GM23338 (cell line): ENCODE data around the gene CPLANE2. TPM values are rescaled to one million over a fixed set of nuclear protein-coding genes. Genes with fewer than 3 reads are reported as not detected.

ENCODE experiments used
- ATAC-seq: fragments of 200-7000 bp; cut with Tn5 transposase; 3 replicates; pipeline ENCODE4 v1.9.1; 2020
- DNase-seq: peaks from one replicate; pipeline ENCODE4 v3.0.0-alpha.2; 2015; ENCODE audit warnings: low spot score
- H2AFZ ChIP-seq: fragments of 200-600 bp; sonication (generic); 2 replicates; pipeline ENCODE4 v1.8.0; 2016; ENCODE audit warnings: antibody characterized with exemption, mild to moderate bottlenecking, moderate library complexity
- H3F3A ChIP-seq: fragments of 200-600 bp; sonication (generic); replicated peaks from 2 replicates; pipeline ENCODE4 v1.8.0; 2017; ENCODE audit warnings: antibody characterized with exemption, mixed run types, low read depth
- H3K27ac ChIP-seq: fragments of 200-600 bp; sonication (generic); 2 replicates; pipeline ENCODE4 v1.6.1; 2016; ENCODE audit warnings: low read depth
- H3K27me3 ChIP-seq: fragments of 200-600 bp; sonication (generic); 2 replicates; pipeline ENCODE4 v1.8.0; 2016; ENCODE audit warnings: mild to moderate bottlenecking, mixed run types, moderate library complexity; ENCODE audit not compliant: insufficient read depth
- H3K36me3 ChIP-seq: fragments of 200-600 bp; sonication (generic); 2 replicates; pipeline ENCODE4 v1.8.0; 2016; ENCODE audit warnings: mild to moderate bottlenecking; ENCODE audit not compliant: insufficient read depth
- H3K4me1 ChIP-seq: fragments of 200-600 bp; sonication (generic); 2 replicates; pipeline ENCODE4 v1.8.0; 2016; ENCODE audit warnings: mild to moderate bottlenecking, moderate library complexity; ENCODE audit not compliant: insufficient read depth
- H3K4me2 ChIP-seq: fragments of 200-600 bp; sonication (generic); 2 replicates; pipeline ENCODE4 v1.7.1; 2017; ENCODE audit warnings: mixed run types
- H3K4me3 ChIP-seq: fragments of 200-600 bp; sonication (generic); 2 replicates; pipeline ENCODE4 v1.6.1; 2016; ENCODE audit warnings: mixed run types
- H3K79me2 ChIP-seq: fragments of 200-600 bp; sonication (generic); replicated peaks from 2 replicates; pipeline ENCODE4 v1.8.0; 2017; ENCODE audit warnings: mild to moderate bottlenecking; ENCODE audit not compliant: insufficient read depth
- H3K9me2 ChIP-seq: fragments of 200-600 bp; sonication (generic); 2 replicates; pipeline ENCODE4 v1.8.0; 2017; ENCODE audit not compliant: insufficient read depth
- H4K20me1 ChIP-seq: fragments of 200-600 bp; sonication (generic); replicated peaks from 2 replicates; pipeline ENCODE4 v1.8.0; 2017; ENCODE audit warnings: mild to moderate bottlenecking; ENCODE audit not compliant: insufficient read depth
- H3K27ac Mint-ChIP-seq: 2 replicates; pipeline ENCODE4 v1.8.0; 2020; ENCODE audit warnings: inconsistent platforms, mild to moderate bottlenecking, moderate library complexity, mixed read lengths
- H3K27me3 Mint-ChIP-seq: 3 replicates; pipeline ENCODE4 v1.8.0; 2022; ENCODE audit warnings: low read depth, mild to moderate bottlenecking, moderate library complexity, mixed read lengths, inconsistent platforms; ENCODE audit not compliant: insufficient read depth, poor library complexity
- H3K36me3 Mint-ChIP-seq: 3 replicates; pipeline ENCODE4 v1.8.0; 2021; ENCODE audit warnings: low read depth, mild to moderate bottlenecking, inconsistent platforms, moderate library complexity, mixed read lengths
- H3K4me1 Mint-ChIP-seq: 3 replicates; pipeline ENCODE4 v1.8.0; 2020; ENCODE audit warnings: mild to moderate bottlenecking, inconsistent platforms, mixed read lengths
- H3K4me3 Mint-ChIP-seq: 3 replicates; pipeline ENCODE4 v1.8.0; 2021; ENCODE audit warnings: moderate library complexity, mild to moderate bottlenecking, inconsistent platforms, mixed read lengths
- H3K9me3 Mint-ChIP-seq: 3 replicates; pipeline ENCODE4 v1.8.0; 2020; ENCODE audit warnings: moderate library complexity, mild to moderate bottlenecking, inconsistent platforms, mixed read lengths
- CREB1 ChIP-seq: fragments of 250-450 bp; sonication (Bioruptor Pico); IDR thresholded peaks from 2 replicates; pipeline ENCODE4 v1.5.0; 2020; ENCODE audit warnings: low read depth, mild to moderate bottlenecking, moderate library complexity
- CTCF ChIP-seq, 2 experiments: fragments of 200-600 bp in 1 of 2; sonication (generic) in 1 of 2; conservative IDR thresholded peaks; 2 replicates each; pipeline versions ENCODE4 v1.5.1 to v1.6.1; 2016 to 2017; ENCODE audit warnings: antibody characterized with exemption in 2 of 2, low read depth in 2 of 2, mild to moderate bottlenecking in 2 of 2, moderate library complexity in 1 of 2
- ETS1 ChIP-seq: IDR thresholded peaks from 2 replicates; pipeline ENCODE4 v1.6.1; 2016; ENCODE audit warnings: antibody characterized with exemption
- EZH2 ChIP-seq: fragments of 200-600 bp; sonication (generic); IDR thresholded peaks from one replicate; pipeline ENCODE4 v1.8.0; 2017; ENCODE audit warnings: antibody characterized with exemption, mild to moderate bottlenecking, low read depth; ENCODE audit not compliant: unreplicated experiment
- EZH2phosphoT487 ChIP-seq: fragments of 200-600 bp; sonication (generic); IDR thresholded peaks from one replicate; pipeline ENCODE4 v1.8.1; 2018; ENCODE audit warnings: antibody characterized with exemption; ENCODE audit not compliant: unreplicated experiment
- JUNB ChIP-seq: IDR thresholded peaks from one replicate; pipeline ENCODE4 v1.6.1; 2016; ENCODE audit warnings: antibody characterized with exemption; ENCODE audit not compliant: unreplicated experiment
- NANOG ChIP-seq: IDR thresholded peaks from 2 replicates; pipeline ENCODE4 v1.6.1; 2016; ENCODE audit warnings: antibody characterized with exemption, borderline replicate concordance
- STAT1 ChIP-seq: IDR thresholded peaks from one replicate; pipeline ENCODE4 v1.6.1; 2016; ENCODE audit warnings: antibody characterized with exemption; ENCODE audit not compliant: unreplicated experiment
- ZNF114 ChIP-seq: fragments of 250-450 bp; sonication (Bioruptor Pico); IDR thresholded peaks from 2 replicates; pipeline ENCODE4 v1.5.0; 2020; ENCODE audit warnings: mild to moderate bottlenecking, moderate library complexity
- ZNF331 ChIP-seq: fragments of 250-450 bp; sonication (Bioruptor Pico); IDR thresholded peaks from 2 replicates; pipeline ENCODE4 v1.5.0; 2020; ENCODE audit warnings: low read depth, mild to moderate bottlenecking, moderate library complexity
- ZNF462 ChIP-seq: fragments of 250-450 bp; sonication (Bioruptor Pico); IDR thresholded peaks from 2 replicates; pipeline ENCODE4 v1.5.0; 2020; ENCODE audit warnings: mild to moderate bottlenecking, moderate library complexity
- polyA plus RNA-seq: library from polyadenylated mRNA; unstranded; fragments of >200 nt; fragmentation: Nextera tagmentation; extraction: Ambion mirVana; gene quantifications from 2 replicates; pipeline ENCODE4 v1.2.1, GENCODE V29; 2016
- total RNA-seq: library from RNA; depleted of rRNA; stranded (reverse); fragments of >200 nt; shearing (Covaris generic); gene quantifications from 2 replicates; pipeline ENCODE4 v1.2.3, GENCODE V29; 2014

CPLANE2 gene
- total and polyA plus RNA-seq, 2 experiments from 2014 or later = 0.44 to 1.8 TPM

- TF ChIP-seq ZNF462 (CRISPR knock-in tag) = no peak
- TF ChIP-seq JUNB = no peak
- TF ChIP-seq STAT1 = no peak
- TF ChIP-seq CTCF (conservative IDR thresholded peaks at IDR 0.05; ENCODE audit: low read depth in 2 of 2) = no peak
- no peak for TF ChIP-seq NANOG
- TF ChIP-seq CREB1 (CRISPR knock-in tag) = no peak
These were observed 6.2 kb downstream of the CPLANE2 start (continued) for GRCh38 chr1:16230744-16231143.

GRCh38 chr1:16229976-16230740 is 6.8 kb downstream of the CPLANE2 start:
- Histone ChIP-seq H4K20me1 (no peaks in the 10 kb centered on the region; the same call in 1 of the 2 replicates), H3K9me2 (no peaks in the 10 kb centered on the region), H3F3A (peaks cover 16% of the 10 kb centered on the region), H3K4me2 (no peak overlapping the region), H2AFZ (no peak overlapping the region), H3K27me3 (peaks cover 44% of the 10 kb centered on the region), H3K4me3 (no peak overlapping the region), H3K27ac (no peak overlapping the region), H3K79me2 (no peaks in the 10 kb centered on the region), H3K36me3 (no peaks in the 10 kb centered on the region), H3K4me1 (peaks cover 13% of the 10 kb centered on the region; the same call in 1 of the 2 replicates)
- H3K4me1 Mint-ChIP-seq = peaks cover 19% of the 10 kb centered on the region
- DNase-seq (no peak), ATAC-seq (no peak)
- H3K27me3 Mint-ChIP-seq = peaks cover 41% of the 10 kb centered on the region
- no peak overlapping the region for H3K27ac Mint-ChIP-seq
- H3K9me3 Mint-ChIP-seq = no peaks in the 10 kb centered on the region
- H3K36me3 Mint-ChIP-seq = no peaks in the 10 kb centered on the region
- no peak overlapping the region for H3K4me3 Mint-ChIP-seq
- TF ChIP-seq JUNB = no peak
- no peak for TF ChIP-seq ZNF331 (CRISPR knock-in tag)
- TF ChIP-seq ETS1 = no peak
- TF ChIP-seq EZH2phosphoT487 = no peak
- TF ChIP-seq CTCF (conservative IDR thresholded peaks at IDR 0.05; ENCODE audit: low read depth in 2 of 2) = no peak
- TF ChIP-seq EZH2 = no peak
- no peak for TF ChIP-seq ZNF114
